ENCODE measurements around the gene THAP4.

Gene THAP4

GRCh38 chr2:241561832-241562231 lies 75.1 kb downstream of the THAP4 start:
- no peak overlapping the region for H3K4me3 ChIP-seq (replicated peaks; ENCODE audit: low read depth, low read length)
- TF ChIP-seq, protein P1, sequence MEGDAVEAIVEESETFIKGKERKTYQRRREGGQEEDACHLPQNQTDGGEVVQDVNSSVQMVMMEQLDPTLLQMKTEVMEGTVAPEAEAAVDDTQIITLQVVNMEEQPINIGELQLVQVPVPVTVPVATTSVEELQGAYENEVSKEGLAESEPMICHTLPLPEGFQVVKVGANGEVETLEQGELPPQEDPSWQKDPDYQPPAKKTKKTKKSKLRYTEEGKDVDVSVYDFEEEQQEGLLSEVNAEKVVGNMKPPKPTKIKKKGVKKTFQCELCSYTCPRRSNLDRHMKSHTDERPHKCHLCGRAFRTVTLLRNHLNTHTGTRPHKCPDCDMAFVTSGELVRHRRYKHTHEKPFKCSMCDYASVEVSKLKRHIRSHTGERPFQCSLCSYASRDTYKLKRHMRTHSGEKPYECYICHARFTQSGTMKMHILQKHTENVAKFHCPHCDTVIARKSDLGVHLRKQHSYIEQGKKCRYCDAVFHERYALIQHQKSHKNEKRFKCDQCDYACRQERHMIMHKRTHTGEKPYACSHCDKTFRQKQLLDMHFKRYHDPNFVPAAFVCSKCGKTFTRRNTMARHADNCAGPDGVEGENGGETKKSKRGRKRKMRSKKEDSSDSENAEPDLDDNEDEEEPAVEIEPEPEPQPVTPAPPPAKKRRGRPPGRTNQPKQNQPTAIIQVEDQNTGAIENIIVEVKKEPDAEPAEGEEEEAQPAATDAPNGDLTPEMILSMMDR (IDR thresholded peaks at IDR 0.05; ENCODE audit: low read length, missing control alignments): no peak
- DNase-seq (ENCODE audit: low read depth): peak; percentile 80

DNA sequence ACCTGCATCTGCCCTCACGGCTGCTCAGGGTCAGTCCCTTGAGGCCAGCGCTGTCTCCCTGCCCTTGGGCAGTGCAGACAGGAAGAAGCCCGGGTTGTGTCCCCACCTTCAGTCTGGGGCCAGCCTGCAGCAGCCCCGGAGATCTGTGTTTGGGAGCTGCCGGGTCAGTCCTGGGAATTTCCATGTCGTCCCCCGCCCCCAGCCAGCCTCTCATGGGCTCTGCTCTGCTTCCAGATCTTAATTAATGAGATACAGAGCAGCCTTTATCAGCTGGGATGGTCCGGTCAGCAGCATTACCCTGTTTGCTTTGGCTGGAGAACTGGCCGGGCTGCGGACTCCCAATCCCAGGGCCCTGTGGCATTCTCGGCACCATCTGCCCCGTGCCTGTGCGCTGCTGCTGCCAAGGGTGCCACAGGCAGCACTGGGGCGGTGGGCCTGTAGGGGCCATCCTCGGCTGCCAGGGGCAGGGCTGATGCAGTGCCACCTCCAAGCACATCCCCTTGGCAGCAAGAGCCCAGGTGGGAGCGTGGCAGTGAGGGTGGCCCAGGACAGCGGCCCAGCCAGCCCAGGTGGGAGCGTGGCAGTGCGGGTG lies 76.0 kb downstream of the THAP4 start:
- TF ChIP-seq, protein P1 (IDR thresholded peaks at IDR 0.05; ENCODE audit: low read length, missing control alignments): no peak
- peak overlapping the region; percentile 65 for H3K4me3 ChIP-seq (replicated peaks; ENCODE audit: low read depth, low read length)
- DNase-seq (ENCODE audit: low read depth): peak; percentile 22

- no peak for DNase-seq (ENCODE audit: low read depth)
- H3K4me3 ChIP-seq (replicated peaks; ENCODE audit: low read depth, low read length): peak overlapping the region; percentile 65
- TF ChIP-seq, protein P1 (IDR thresholded peaks at IDR 0.05; ENCODE audit: low read length, missing control alignments): no peak
These were observed 76.6 kb downstream of the THAP4 start for GRCh38 chr2:241560162-241560882.

GRCh38 chr2:241559323-241560161 lies 77.4 kb downstream of the THAP4 start:
- H3K4me3 ChIP-seq (replicated peaks; ENCODE audit: low read depth, low read length): peak overlapping the region; percentile 65
- peak; percentile 59 for DNase-seq (ENCODE audit: low read depth)
- TF ChIP-seq, protein P1 (IDR thresholded peaks at IDR 0.05; ENCODE audit: low read length, missing control alignments): no peak

DNA sequence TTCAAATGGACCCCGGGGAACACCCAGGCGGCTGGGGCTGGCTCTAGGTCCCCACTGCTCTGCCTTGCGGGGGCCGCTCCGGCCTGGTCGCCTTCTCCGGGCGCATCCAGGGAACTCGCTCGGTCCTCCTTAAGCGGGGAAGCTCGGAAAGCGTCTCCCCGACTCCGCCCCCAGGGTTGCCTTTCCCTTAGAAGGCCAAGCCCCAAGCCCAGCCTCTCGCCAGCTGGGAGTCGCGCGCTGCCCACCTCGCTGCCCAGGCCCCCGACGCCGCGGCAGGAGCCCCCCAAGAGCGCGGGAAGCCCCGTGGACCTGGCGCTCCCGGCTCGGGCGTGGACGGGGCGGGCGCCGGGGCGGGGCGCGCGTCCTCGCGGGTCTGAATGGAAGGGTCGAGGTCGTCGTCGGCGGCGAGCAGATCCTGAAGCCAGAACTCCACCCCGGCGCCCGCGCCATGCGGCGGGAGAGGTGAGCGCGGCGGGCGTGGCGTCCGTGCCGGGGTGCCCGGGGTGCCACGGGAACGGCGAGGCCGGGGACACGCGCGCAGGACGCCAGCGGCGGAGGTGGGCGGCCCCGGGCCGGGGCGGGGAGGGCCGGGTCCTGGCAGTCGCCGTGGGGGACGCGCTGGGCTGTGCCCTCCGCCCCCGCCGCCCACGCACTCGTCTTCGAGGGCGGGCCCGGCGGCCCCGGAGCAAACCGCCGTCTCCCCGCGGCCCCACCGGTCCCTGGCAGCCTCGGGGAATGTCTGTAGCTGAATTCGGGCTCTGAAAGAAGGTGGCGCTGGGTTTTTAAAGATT lies 78.2 kb downstream of the THAP4 start, which contains the start of gene BOK:
Gene BOK, plus strand, starts transcription at position 214 of the 791 bp plus-strand sequence. CDS start 739 bp downstream, outside the sequence.
- TF ChIP-seq, protein P1 (IDR thresholded peaks at IDR 0.05; ENCODE audit: low read length, missing control alignments): no peak
- peak within 1 kb of the TSS; percentile 65 for H3K4me3 ChIP-seq (replicated peaks; ENCODE audit: low read depth, low read length)
- DNase-seq (ENCODE audit: low read depth): peak; percentile 80

DNA sequence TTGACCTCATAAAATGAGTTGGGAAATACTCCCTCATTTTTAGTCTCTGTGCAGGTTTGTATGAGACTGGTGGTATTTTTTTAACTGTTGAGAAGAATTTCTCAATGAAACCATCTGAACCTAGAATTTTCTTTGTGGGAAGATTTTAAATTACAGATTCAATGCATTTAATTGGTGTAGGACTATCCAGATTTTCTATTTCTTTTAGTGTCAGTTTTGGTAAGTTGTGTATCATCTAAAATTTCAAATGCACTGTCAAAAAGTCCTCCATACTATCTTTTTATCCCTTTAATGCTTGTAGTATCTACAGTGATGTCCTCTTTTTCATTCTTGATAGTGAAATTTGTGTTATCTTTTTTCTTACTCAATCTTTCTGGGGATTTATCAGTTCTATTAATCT lies 80.2 kb downstream of the THAP4 start:
- no peak for DNase-seq (ENCODE audit: low read depth)
- H3K4me3 ChIP-seq (replicated peaks; ENCODE audit: low read depth, low read length): no peak overlapping the region
- TF ChIP-seq, protein P1 (IDR thresholded peaks at IDR 0.05; ENCODE audit: low read length, missing control alignments): no peak

Data from fibroblast of pulmonary artery (primary cell).